TTC549 (cell line): ENCODE measurements around the gene GASK1A.

ENCODE experiments used
- FAIRE-seq: peaks from 2 replicates; lab custom pipeline; 2012; peaks lifted over from hg19 to GRCh38; lab: Jason Lieb, UNC

Gene GASK1A

DNA sequence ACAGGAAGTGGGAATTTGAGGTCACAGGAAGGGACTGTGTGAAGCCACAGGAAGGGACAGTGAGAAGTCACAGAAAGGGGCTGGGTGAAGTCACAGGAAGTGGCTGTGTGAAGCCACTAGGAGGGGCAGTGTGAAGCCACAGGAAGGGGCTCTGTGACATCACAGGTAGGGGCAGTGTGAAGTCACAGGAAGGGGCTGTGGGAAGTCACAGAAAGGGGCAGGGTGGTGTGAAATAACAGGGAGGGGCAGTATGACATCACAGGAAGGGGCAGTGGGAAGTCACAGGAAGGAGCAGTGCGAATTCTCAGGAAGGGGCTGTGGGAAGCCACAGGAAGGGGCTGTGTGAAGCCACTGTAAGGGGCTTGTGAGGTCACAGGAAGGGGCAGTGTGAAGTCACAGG is 35.8 kb downstream of the GASK1A start:
- no peak for FAIRE-seq

DNA sequence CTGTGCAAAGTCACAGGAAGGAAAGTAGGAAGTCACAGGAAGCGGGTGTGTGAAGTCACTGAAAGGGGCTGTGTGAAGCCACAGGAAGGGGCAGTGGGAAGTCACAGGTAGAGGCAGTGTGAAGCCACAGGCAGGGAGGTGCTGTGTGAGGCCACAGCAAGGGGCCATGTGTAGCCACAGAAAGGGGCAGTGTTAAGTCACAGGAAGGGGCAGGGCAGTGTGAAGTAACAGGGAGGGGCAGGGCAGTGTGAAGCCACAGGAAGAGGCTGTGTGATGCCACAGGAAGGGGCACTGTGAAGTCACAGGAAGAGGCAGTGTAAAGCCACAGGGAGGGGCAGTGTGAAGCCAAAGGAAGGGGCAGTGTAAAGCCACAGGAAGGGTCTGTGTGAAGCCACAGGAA is 36.5 kb downstream of the GASK1A start:
- no peak for FAIRE-seq

DNA sequence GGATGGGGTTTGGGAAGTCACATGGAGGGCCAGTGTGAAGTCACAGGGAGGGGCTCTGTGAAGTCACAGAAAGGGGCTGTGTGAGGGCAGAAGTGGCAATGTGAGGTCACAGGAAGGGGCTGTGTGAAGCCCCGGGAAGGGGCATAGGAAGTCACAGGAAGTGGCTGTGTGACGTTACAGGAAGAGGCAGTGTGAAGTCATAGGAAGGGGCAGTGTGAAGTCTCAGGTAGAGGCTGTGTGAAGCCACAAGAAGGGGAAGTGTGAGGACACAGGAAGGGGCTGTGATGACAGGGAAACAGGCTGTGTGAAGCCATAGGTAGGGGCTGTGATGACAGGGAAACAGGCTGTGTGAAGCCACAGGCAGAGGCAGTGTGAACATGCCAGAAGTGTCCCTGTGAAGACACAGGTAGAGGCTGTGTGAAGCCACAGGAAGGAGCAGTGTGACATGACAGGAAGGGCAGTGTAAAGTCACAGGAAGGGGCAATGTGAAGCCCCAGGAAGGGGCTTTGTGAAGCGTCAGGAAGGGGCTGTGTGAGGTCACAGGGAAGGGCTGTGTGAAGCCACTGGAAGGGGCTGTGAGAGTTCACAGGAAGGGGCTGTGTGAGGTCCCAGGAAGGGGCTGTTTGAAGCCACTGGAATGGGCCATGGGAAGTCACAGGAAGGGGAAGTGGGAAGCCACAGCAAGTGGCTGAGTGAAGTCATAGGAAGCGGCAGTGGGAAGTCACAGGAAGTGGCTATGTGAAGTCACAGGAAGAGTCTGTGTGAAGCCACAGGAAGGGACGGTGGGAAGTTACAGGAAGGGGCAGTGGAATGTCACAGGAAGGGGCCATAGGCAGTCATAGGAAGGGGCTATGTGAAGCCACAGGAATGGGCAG is 37.1 kb downstream of the GASK1A start:
- no peak for FAIRE-seq

DNA sequence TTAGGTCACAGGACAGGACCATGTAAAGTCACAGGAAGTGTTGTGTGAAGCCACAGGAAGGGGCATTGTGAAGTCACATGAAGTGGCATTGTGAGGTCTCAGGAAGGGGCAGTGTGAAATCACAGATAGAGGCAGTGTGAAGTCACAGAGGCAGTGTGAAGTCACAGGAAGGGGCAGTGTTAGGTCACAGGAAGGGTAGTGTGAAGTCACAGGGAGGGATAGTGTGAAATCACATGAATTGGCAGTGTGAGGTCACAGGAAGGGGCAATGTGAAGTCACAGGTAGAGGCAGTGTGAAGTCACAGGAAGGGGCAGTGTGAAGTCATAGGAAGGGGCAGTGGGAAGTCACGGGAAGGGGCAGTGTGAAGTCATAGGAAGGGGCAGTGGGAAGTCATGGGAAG is 37.9 kb downstream of the GASK1A start:
- FAIRE-seq = no peak

DNA sequence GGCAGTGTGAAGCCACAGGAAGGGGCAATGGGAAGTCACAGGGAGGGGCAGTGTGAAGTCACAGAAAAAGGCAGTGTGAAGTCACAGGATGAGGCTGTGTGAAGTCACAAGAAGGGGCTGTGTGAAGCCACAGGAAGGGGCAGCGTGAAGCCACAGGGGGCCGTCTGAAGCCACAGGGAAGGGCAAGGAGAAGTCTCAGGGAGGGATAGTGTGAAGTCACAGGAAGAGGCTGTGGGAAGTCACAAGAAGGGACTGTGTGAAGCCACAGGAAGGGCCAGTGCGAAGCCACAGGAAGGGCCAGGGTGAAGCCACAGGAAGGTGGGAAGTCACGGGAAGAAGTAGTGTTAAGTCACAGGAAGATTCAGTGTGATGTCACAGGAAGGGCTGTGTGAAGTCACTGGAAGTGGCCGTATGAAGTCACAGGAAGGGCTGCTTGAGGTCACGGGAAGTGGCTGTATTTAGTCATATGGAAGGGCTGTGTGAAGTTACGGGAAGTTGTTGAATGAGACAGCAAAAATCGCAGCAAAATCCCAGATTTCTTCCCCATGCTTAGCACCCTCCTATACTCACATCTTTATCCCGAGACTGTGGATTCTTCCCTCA is 38.6 kb downstream of the GASK1A start:
- FAIRE-seq = no peak

DNA sequence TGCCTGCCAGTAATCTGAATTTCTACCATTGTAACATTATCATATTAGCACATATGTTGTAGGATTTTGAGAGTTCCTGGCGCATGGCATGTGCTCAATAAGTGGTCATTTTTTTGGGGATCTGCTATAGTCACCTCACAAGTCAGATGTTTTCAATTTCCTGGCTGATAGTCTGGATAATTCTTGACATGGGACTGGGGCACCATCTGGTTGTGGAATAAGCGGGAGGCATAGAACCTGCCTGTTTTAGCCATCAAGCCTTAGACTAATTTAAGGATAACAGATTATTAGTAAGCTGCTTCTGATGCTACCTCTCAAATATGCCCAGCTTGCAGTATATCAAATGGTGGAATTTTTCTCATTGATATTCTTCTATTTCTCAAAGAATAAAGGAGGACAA is 39.1 kb downstream of the GASK1A start:
- no peak for FAIRE-seq

DNA sequence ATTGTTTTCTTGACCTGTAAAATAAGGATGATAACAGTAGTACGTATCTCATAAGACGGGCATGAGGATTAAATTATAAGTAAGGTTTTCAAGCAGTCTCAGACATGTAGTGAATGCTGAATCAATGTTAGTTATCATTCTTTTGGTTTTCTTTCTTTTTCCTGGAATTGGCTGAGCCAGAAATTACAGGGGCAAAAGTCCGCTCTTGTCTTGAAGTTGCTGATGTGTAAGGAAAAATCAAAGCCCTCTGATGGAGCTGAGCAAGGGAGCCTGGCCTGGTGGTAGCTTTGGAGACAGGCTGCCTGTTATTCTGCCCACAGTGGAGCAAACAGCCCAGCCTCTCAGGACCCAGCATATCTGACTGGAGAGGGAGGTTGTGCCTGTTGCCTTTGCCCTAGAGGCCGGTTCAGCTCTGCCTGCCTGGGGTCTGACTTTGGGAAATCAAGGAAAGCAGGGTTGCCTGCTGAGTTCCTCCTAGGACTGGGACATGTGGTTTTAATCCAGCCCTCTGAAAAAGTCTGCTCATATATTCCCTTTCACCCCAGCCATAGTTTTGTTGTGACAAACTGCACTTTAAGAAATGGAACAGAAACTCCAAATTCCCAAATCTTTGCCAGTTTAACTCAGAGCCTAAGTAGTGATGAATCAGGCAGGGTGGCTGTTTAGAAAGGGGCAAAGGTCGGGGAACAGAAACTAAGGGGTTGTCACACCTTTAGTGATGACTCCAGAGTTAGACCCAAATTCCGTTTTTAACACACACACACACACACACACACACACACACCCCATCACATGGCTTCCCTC is 40.1 kb downstream of the GASK1A start:
- no peak for FAIRE-seq

DNA sequence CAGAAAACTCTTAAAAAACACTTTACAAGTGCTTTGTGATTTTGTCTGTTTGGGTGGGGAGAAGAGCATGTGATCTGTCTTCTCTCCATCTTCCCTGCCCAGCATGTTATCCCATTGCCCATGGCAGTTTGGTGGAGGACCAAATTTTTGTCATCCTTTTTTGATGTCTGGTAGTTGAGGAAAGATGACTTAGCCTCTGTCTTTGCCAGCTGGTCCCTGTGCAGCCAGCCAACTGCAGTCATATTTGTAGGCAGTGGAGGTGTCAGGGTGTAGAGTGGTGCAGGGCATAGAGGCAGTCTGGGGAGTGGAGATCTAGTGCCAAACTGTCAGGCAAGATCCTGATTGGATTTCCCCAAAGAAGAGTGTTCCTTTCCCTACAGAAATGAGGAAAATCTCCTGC is 40.7 kb downstream of the GASK1A start:
- no peak for FAIRE-seq

DNA sequence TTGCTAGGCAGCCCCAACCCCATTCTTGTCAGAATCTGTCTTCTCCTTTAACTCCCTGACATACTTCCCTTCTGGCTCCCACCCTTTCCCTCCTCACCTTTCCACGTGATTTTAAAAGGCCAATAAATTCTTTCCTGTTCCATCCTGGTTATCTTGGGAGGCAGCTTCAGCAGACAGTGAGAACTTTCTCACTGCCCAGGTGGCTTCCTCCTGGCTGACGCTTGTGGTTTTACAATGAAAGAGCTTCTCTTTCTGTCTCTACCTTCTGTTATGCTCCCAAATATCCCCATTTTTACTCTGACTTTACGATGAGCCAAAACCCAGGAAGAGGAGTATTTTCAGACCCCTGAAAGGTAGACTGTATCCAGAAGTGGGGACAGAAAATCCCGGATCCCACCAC is 42.1 kb downstream of the GASK1A start:
- no peak for FAIRE-seq

DNA sequence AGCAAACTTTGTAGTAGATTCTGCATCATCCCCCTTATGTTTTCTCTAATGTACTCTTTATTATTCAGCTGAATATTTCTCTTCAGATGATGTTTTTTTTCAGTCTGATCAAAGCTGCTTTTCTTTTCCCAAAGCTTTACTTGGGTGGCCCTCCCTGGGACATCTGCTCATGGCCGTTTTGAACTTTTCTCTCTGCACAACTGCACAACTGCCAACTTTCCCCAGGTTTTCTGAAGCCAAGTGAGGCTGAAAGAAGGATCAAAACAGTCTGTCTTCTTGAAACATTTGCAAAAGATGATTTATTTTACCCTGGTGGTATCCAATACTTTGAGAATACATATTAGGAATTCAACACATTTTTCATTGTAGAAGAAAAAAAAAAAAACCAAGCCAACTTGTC is 43.0 kb downstream of the GASK1A start:
- no peak for FAIRE-seq

DNA sequence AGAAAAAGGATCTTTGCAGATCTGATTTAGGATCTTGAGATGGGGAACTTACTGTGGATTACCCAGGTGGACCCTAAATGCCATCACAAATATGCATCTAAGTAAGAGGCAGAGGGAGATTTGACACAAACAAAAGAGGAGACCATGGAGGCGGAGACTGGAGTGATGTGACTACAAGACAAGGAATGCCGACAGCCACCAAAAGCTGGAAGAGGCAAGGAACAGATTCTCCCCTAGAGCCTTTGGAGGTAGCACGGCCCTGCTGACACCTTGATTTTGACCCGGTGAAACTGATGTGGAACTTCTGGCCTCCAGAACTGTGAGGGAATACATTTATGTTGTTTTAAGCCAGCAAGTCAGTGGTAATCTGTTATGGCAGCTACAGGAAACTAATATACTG is 44.0 kb downstream of the GASK1A start:
- no peak for FAIRE-seq

DNA sequence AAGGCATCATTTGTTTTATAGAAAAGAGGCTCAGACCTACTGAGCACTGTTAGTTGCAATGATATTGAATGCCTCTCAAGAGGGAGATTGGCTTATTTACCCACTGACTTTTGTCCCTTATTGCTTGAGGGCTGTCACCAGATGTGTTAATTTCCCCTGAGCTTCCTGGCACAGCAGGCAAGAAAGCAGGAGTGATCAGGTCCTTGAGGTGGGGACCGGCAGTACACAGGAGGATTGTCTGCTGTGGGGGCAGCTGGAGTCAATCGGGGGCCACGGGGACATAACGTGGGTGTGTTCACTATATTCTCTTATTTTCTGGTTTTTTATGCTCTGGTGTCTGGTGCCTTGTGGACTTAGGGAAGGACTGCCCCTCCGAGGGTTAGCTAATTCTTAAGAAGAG is 44.6 kb downstream of the GASK1A start:
- no peak for FAIRE-seq

DNA sequence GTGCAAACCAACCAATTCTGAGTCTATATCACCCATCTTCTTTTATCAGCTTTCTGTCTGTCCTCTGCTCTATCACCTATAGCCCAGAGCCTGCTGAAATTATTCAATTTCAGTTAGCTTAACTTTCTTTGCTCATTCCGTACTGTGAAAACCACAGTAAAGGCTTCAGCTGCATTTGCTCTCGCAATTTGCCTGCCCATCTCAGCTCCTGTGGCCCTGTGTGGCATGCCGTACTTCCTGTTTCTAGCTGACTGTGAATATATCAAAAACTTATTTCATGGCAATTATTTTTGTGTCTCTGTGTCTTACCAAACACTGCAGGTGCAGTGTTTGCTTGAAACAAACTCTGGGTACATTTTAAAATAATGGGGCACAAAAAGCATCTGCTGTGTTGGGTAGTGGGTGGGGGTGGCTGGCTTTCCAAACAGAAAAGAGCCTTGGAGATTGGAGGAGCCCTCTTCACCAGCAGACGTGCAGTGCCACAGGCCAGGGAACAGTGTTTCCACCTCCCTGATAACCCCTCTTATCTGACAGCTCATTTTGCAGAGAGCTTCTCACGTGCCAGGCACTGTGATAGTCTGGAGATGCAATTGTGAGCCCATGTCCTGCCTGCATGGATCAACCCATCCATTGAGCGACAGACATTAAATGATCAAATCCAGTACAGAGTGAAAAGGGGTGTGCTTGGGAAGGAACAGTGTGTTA is 45.2 kb downstream of the GASK1A start:
- FAIRE-seq = no peak

DNA sequence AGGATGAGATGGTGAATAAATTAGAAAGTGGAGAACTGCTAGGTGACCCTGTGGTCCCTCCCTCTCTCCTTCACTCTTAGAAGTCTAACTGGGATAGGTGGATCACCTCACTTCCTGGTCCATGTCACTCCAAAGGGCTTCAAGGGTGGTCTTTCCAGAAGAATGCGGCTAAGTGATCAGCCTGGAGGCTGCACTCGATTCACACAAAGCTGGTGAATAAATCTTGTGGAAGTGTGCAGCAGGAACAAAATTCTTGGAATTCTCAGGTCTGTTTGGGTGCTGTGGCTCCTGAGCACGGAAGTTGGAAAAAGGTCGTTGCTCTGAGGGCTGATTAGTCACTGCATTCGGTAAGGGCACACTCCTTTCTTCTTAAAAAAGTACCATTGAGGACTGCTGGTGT is 46.3 kb downstream of the GASK1A start:
- no peak for FAIRE-seq

DNA sequence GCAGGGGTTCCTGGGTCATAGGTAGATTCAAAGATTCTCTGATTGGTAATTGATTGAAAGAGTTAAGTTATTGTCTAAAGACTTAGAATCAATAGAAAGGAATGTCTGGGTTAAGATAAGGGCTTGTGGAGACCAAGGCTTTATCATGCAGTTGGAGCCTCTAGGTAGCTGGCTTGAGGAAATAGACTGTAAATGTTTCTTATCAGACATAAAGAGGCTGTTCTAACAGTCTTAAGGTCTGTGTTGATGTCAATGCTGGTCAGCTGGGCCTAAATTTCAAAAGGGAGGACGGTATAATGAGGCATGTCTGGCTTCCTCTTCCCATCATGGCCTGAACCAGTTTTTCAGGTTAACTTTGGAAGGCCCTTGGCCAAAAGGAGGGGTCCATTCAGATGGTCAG is 48.9 kb downstream of the GASK1A start:
- FAIRE-seq = no peak

DNA sequence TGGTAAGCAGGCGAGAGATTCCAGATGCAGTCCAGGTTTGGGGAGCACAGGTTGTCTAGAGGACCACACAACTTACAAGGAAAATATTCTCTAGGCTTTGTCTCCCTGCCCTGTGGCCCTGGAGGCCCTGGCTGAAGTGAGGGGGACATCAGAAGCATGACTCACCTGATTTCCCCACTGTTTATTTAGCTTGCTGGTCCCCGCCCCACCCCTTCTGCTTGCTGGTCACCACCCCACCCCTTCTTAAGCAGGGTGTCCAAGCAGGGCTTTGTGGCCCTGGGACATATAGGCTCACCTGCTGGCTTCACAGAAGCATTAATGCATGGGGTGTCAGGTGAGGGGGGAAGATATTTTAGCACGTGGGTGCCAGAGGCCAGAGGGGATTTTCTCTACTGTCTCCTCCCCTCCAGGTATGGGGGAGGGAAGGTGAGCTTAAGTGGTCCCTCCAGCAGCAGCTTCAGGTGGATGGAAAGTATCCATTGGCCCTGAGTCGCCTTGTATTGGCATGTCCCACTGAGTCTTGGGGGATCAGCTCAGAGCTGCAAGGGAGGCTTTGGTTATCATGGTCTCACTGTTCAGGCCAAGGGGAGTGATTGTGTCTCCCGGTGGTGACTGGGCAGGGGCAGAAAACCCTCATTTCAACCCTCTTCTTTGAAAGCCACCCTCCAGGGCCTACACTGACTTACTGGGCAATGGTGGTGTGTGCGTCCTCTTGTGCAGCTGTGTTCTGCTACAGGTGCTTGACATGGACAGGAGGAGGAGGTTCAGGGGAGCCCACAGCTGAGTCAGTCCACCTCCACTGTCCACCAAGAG is 49.8 kb downstream of the GASK1A start:
- no peak for FAIRE-seq

DNA sequence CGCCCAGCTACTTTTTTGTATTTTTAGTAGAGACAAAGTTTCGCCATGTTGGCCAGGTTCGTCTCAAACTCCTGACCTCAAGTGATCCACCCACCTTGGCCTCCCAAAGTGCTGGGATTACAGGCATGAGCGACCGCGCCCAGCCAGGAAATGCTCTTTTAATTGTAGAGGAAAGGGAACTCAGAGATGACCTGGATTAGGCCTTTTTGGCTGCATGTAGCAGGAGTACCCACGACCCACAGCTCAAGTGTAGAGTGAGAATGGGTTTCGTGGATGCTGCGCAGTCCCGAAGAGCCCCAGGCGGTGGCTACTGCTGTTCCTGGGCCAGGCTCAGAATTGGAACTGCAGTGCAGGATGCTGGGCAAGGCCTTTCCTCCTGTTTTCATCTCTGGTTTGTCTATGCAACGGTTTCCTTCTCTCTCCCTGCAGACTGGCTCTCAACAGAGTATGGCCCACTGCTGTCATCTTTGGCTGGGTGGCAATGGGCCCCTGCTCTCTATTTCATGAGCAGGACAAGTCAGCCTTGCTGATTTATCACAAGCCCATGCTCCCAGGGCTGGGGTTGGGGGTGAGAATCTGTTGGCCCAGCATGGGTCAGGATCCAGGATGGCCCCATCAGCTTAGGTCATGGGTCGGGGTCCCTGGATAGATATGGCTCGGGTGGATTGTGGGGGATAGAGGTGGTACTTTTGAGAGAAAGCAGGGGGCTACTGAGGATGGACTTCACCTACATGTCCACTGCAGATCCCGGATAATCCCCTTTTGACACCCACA is 51.2 kb downstream of the GASK1A start:
- no peak for FAIRE-seq

DNA sequence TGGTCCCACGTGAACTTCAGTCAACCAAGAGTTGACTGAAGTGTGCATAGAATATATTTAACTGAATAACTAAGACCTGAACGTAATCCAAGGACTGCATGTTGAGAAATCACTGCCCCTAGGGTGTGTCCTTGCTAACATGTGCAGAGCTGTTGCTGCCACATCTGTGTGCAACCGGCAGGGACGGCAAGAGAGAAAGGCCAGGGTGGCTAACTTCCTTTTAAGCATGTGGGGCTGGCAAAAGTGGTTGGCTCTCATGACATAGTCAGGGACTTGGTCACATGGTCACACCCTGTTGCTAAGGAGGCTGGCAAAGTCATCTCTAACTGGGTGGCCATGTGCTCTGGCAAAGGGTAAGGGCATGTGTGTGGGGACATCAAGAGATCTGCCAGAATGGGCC is 52.4 kb downstream of the GASK1A start:
- no peak for FAIRE-seq

DNA sequence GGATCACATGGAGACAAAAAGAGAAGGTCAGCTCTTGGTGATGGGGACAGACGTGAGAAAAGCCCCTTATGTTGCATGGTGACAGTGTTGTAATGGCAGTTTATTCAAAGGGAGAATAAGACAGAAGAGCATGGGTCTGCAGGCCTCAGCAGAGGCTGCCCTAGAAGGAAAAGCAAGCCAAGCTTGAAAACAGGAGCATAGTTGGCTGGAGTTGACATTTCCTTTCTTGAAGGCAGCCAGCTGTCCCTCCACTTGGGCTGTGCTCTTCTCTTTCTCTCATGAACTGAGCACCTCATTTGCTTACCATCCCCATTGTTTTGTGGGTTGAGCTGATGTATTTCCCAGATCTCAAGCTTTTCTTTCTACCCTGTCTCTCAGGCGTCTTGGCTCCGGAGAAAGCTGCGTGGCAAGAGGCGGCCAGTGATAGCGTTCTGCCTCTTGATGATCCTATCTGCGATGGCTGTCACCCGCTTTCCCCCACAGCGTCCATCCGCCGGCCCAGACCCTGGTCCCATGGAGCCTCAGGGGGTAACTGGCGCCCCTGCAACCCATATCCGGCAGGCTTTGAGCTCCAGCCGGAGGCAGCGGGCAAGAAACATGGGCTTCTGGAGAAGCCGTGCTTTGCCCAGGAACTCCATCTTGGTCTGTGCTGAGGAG is 52.9 kb downstream of the GASK1A start:
- no peak for FAIRE-seq
